Colon (tissue), 2 donors: ENCODE data around the gene ATP5IF1.

Experiments used
- FAIRE-seq: peaks from 2 replicates; lab custom pipeline; 2012; peaks lifted over from hg19 to GRCh38; lab: Jason Lieb, UNC
- donor health status: control.
- donor health status: control.

ATP5IF1 gene

DNA sequence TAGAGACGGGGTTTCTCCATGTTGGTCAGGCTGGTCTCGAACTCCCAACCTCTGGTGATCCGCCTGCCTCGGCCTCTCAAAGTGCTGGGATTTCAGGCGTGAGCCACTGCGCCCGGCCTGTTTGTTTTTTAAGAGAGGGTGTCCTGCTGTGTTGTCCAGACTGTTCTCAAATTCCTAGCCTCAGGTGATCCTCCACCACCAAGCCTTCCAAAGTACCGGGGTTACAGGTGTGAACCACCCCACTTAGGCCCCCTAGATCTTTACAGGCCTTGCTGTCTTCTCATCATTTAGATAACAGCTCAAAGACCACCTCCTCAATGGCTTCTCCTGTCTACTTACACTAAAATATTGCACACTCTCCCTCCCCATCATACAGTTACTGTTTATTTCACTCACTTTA is 29.7 kb downstream of the ATP5IF1 start:
- FAIRE-seq: no peak

DNA sequence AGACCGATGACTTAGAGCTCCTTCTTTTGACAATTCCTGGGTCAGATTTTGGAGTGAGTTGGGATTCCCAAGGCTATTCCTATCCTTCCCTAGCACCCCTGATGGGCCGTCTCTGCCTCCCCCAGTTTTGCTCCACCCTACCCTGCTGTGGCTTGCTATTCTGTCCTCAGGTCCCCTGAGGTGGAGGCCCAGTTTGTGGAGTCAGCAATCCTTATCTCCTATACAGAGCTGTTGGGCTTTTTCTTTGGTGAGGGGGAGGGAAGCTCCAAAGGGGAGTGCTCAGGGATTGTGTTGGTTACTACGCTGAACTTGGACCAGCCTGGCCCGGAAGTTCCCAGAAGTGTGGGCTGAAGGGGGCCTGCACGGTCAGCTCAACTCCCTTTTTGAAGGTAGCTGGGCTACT is 31.0 kb downstream of the ATP5IF1 start:
- FAIRE-seq: no peak

DNA sequence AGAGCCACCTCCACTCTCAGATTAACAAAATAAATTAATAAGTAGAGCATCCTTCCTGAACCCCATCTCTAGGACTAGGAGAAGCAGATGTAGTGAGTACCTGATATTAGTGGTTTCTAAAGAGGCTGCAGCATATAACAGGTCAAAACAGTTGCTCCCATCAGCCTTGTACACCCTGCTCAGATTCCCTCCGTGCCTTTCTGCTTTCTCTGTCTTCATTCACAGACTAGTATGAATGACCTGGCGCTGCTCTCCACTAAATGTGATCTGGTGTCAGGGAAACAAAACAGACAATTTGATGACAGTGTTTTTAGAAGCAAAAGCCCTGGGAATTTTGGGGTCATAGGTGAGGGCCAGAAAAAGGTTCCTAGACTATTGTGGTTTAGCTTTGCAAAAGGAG is 31.7 kb downstream of the ATP5IF1 start:
- no peak for FAIRE-seq

DNA sequence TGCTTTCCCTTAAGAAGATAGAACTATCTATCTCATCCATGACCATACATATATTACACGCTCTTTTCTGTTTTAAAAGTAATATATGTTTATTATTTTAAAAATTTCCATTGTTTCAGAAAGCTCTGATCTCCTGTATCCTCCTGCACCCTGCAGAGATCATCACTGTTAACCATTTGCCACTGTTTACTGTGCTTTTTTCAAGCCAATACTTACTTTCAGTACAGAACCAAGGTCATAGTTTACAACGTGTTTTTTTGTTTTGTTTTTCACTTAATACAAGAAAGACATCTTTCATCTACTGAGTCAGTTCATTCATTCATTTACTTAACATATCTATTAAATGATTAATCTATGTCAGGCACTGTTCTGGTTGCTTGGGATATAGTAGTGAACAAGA is 33.6 kb downstream of the ATP5IF1 start:
- no peak for FAIRE-seq

DNA sequence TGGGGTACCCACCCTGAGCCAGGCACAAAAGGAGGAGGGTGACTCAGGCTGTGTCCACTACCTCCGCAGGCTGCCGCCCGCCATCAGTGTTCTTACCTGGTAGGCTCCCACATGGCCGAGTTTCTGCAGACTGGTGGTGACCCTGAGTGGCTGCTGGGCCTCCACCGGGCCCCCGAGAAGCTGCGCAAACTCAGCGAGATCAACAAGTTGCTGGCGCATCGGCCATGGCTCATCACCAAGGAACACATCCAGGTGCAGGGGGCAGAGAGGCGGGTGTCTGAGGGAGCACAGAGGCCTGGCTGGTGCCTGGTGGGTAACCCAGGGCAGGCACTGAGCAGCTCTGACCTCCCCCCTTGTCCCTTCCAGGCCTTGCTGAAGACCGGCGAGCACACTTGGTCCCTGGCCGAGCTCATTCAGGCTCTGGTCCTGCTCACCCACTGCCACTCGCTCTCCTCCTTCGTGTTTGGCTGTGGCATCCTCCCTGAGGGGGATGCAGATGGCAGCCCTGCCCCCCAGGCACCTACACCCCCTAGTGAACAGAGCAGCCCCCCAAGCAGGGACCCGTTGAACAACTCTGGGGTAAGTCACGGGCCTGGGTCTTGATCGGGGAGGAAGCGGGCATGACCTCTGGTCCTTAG is 36.4 kb downstream of the ATP5IF1 start:
- no peak for FAIRE-seq

DNA sequence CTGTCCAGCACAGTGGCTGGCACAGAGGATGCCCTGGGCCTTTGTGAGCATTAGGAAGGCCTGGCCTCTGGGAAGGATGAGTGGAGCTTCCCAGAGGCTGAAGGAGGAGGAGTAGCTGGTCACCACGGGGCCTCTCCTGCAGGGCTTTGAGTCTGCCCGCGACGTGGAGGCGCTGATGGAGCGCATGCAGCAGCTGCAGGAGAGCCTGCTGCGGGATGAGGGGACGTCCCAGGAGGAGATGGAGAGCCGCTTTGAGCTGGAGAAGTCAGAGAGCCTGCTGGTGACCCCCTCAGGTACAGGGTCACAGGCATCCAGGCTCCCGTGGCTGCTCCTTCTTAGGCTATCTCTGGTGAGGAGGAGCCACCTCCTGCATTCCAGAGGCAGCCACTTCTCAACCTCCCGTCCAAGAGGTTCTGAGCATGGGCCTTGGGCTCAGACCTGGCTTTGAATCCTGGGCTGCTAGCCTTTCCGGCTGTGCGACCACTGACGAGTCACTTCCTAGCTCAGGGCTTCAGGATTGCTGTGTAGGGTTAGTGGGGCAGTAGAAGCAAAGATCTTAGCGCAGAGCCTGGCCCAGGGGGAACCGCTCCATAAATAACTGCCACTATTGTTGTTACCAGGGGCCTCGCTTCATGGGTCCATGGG is 37.4 kb downstream of the ATP5IF1 start:
- no peak for FAIRE-seq

DNA sequence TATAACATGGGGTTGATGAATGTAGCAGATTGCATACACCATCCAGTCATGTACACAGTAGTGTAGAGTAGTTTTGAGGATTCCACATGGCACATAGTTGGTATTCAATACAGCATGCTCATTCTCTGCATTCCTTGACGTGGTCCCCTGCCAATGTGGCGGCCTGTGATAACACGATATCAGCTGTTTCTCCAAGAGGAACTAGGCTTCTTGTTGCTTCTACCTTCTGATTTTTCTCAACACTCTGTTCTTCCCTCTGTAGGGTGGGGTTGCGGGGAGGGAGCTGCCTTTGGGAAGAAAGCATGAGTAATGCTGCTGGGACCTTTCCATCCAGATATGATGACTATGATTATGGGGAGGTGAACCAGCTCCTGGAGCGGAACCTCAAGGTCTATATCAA is 42.8 kb downstream of the ATP5IF1 start:
- no peak for FAIRE-seq

DNA sequence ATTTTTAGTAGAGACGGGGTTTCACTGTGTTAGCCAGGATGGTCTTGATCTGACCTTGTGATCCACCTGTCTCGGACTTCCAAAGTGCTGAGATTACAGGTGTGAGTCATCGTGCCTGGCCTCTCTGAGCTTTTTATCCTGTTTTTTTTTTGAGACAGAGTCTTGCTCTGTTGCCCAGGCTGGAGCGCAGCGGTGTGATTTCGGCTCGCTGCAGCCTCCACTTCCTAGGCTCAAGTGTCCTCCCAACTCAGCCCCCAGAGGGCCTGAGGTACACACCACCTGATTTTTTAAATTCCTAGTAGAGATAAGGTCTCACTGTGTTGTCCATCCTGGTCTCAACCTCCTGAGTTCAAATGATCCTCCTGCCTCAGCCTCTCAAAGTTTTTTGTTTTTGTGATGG is 43.8 kb downstream of the ATP5IF1 start:
- no peak for FAIRE-seq

DNA sequence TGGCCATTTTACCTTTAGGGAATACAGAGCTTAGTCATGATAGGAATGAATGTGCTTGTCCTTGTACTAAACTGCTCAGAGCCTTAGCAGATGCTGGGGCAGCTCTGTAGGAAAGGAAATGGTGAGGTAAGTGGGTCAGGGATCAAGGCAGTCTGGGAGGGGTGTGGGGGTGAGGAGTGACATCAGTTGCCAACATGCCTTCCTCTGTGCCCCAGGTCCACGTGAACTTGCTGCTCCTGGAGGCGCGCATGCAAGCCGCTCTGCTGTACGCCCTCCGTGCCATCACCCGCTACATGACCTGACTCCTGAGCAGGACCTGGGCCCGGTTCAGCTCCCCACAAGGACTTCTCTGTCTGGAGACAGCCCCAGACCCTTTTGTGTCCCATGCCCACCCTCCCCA is 44.6 kb downstream of the ATP5IF1 start:
- FAIRE-seq: no peak

DNA sequence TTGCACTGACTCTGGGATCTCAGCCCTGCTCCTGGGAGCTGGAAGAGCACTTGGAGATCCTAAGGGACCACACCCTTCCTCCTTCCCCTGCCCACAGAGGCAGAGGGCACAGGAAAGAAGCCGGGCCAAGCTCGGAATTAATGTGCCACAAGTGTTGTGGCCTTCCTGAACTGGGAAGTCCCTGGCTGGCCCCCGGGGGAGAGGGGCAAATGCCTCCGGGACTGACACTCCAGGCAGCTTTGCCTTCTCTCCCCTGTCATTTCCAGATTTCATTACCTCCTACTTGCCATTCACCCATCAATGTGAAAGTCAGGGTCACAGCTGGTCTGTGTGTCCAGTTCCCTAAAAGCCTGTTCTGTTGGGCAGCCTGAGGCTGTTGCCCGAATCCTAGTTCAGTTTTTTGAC is 45.1 kb downstream of the ATP5IF1 start:
- no peak for FAIRE-seq

DNA sequence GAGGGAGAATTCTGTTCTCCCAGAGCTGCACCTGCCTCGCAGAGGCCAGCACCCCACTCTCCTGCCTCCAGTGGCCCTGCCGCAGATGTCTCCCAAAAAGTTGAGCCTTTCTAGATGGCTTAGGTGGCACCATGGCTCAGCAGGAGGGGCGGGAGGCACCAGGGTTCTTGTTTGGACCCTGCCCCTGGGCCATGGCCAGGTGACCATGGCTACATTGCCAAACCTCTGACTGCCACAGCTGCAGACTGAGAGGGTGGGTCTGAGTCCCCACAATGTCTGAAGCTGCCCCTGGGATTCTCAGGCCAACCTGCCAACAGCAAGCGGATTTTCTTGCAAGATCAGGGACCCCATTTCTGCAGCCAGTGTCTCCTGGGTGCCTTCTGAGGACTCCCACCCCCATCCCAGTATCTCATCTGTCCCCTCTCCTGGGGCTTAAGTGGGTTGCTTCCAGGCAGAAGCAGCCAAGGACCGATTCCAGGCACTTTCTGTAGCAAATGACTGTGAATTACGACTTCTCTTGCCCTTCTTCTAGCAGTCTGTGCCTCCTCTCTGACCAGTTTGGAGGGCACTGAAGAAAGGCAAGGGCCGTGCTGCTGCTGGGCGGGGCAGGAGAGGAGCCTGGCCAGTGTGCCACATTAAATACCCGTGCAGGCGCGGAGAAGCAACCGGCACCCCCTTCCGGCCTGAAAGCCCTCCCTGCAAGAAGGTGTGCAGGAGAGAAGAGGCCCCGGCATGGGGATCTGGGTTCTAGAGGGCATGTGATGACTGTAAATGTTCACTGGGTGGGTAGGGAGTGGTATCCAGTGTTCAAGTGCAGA is 45.9 kb downstream of the ATP5IF1 start:
- no peak for FAIRE-seq

DNA sequence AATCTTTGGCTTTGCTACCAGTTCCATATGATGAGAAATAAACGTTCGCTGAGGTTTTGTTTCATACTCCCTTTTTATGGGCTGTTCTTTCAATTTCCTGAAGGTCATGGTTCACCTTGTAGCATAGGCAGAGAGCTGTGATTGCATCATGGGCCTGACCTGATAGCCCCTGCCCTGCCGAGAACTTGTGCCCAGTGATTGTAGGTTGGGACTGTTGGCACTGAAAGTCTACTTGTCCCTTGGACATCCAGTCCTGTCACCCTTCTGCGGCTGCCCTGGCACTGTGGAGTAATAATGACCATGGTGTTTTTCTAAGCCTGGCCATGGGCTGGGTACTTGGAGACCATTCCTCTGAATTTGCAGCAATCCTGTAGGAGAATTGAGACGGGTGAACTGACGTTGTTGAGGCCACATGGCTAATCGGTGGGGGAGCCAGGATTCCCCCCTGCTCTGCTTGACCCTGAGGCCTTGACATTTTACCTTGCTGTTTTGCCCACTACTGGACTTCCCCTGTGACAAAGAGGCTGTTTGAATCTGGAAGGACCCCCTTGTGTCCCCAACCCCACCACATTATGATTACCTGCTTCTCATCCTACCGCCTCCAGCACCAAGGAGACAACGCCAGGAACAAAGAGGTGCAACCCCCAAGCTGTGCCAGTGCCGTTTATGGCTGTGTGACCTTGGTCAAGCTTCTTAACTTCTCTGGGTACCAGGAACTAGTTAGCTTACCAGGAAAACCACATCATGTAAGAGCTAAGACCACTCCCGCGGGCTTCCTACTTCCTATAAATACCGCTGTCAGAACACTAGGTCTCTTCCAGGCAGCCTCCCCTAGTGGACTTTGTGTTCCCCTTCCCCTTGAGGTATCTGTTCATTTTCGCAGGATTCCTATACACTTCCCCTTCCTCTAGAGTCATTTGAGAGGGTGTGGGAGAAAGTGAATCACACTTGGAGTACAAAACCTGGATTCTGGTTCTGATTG is 46.8 kb downstream of the ATP5IF1 start:
- no peak for FAIRE-seq

DNA sequence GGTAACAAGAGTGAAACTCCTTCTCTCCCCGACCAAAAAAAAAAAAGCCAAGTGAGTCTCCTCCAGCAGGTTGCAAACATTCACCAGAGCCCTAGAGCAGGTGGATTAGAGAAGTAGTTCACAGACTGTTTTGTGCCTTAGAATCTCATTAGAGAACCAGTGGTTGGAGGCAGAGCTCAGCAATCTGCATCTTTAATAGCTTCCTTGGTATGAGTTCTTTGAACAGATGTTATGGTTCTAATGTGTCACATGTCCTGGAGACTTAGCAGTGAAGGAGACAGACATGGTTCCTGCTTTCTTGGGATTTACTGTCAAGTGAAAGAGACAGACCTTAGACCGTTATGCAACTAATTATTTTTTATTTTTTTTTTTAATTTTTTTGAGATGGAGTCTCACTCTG is 50.2 kb downstream of the ATP5IF1 start:
- FAIRE-seq: no peak
